ENCODE results near the gene FARS2.
"Not testable (repeated sequence)": the region's sequence is repeated elsewhere in the genome, so short reads cannot be mapped to it uniquely, and the experiment has no call there.

FARS2 gene

GRCh38 chr6:5673019-5673790 lies 411.9 kb downstream of the FARS2 start:
- DNase-seq: no peak

GRCh38 chr6:5674141-5674540 lies 412.8 kb downstream of the FARS2 start:
- no peak for DNase-seq

- DNase-seq: no peak
Observed at GRCh38 chr6:5674721-5675120, 413.4 kb downstream of the FARS2 start.

- DNase-seq: no peak
Observed at GRCh38 chr6:5676701-5677100, 415.4 kb downstream of the FARS2 start.

GRCh38 chr6:5677219-5678000 lies 416.1 kb downstream of the FARS2 start:
- no peak for DNase-seq

- DNase-seq: no peak
Observed at GRCh38 chr6:5679270-5679669, 418.0 kb downstream of the FARS2 start.

- DNase-seq: no peak
Observed at GRCh38 chr6:5679691-5680090, 418.4 kb downstream of the FARS2 start.

- DNase-seq: no peak
Observed at GRCh38 chr6:5680095-5680494, 418.8 kb downstream of the FARS2 start.

GRCh38 chr6:5681480-5681879 lies 420.2 kb downstream of the FARS2 start:
- DNase-seq: no peak

- no peak for DNase-seq
Observed at GRCh38 chr6:5682530-5682929, 421.2 kb downstream of the FARS2 start.

GRCh38 chr6:5683747-5684146 lies 422.4 kb downstream of the FARS2 start:
- not testable (repeated sequence) for DNase-seq

GRCh38 chr6:5684320-5685053 lies 423.2 kb downstream of the FARS2 start:
- DNase-seq: no peak

GRCh38 chr6:5693225-5694145 lies 432.2 kb downstream of the FARS2 start:
- DNase-seq: no peak

- no peak for DNase-seq
Observed at GRCh38 chr6:5695260-5696245, 434.2 kb downstream of the FARS2 start.

GRCh38 chr6:5697508-5697907 lies 436.2 kb downstream of the FARS2 start:
- no peak for DNase-seq

- DNase-seq: no peak
Observed at GRCh38 chr6:5698318-5698717, 437.0 kb downstream of the FARS2 start.

- DNase-seq: not testable (repeated sequence)
Observed at GRCh38 chr6:5699064-5699463, 437.8 kb downstream of the FARS2 start.

- DNase-seq: no peak
Observed at GRCh38 chr6:5701174-5701573, 439.9 kb downstream of the FARS2 start.

- DNase-seq: no peak
Observed at GRCh38 chr6:5704708-5705107, 443.4 kb downstream of the FARS2 start.

GRCh38 chr6:5705252-5705651 lies 443.9 kb downstream of the FARS2 start:
- no peak for DNase-seq

Data from right hindlimb (tissue), 1 donor.